ENCODE results near the gene ZNF831.

ZNF831 gene

GRCh38 chr20:59154317-59155013 is 9.2 kb upstream of the ZNF831 start:
- H3K4me3 ChIP-seq (ENCODE audit: low read depth, low read length), result no peak overlapping the region

GRCh38 chr20:59157064-59157463 is 6.6 kb upstream of the ZNF831 start:
- H3K4me3 ChIP-seq (ENCODE audit: low read depth, low read length), result no peak overlapping the region

GRCh38 chr20:59157531-59157930 is 6.1 kb upstream of the ZNF831 start:
- no peak overlapping the region for H3K4me3 ChIP-seq (ENCODE audit: low read depth, low read length)

- no peak overlapping the region for H3K4me3 ChIP-seq (ENCODE audit: low read depth, low read length)
These were observed 5.6 kb upstream of the ZNF831 start for GRCh38 chr20:59157961-59158541.

GRCh38 chr20:59158673-59159072 is 4.9 kb upstream of the ZNF831 start:
- no peak overlapping the region for H3K4me3 ChIP-seq (ENCODE audit: low read depth, low read length)

DNA sequence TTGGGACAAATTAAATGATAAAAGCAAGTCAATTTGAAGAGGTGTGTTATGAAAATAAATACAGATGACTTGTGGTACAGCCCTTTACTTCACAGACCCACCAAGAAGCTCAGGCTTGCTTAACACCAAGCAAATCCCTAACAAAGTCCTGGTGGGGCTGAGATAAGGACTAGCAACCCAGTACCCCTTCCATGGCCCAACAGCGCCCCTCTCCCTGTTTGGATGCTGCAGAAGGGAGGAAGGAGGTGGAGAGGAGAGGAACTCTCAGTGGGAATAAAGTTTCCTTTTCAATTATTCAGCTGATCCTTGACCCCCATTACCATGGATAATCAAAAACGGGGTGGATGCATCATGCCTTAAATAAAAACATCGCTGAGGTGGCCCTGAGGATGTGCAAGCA is 4.5 kb upstream of the ZNF831 start:
- no peak overlapping the region for H3K4me3 ChIP-seq (ENCODE audit: low read depth, low read length)

- no peak overlapping the region for H3K4me3 ChIP-seq (ENCODE audit: low read depth, low read length)
These were observed 3.9 kb upstream of the ZNF831 start for GRCh38 chr20:59159493-59160376.

DNA sequence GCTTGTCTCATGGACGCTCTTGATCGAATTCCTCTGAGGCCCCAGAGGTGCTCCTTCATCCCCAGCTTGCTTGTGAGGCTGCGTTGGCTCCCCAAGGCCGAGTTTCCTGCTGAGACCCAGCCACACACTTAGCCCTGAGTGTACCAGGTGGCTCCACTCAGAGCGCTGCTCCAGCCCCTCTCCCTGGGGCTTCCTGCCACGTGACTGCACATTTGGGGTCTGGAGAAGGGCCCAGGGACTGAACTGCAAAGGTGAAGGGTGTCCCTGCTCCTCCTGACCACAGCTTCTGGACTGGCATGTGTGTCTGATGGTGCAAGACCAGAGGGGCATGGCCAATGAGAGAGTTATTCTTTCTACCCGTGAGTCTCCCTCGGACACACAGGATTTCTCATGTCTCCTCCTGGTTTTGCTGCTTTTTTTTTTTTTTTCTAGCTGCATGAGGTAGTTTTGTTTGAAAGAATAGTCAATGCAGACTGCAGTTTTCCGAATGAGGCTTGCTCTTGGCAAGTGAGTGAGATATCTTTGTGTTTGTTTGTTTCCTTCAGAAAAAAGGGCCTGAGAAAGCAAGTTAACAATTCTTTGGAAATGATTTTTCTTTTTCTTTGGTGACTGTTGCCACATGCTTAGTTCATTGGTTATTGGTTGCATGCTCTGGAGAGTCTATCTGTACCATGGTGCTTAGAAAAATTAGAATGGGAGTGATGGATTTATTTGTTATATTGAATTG is 3.1 kb upstream of the ZNF831 start:
- H3K4me3 ChIP-seq (ENCODE audit: low read depth, low read length), result no peak overlapping the region

- H3K4me3 ChIP-seq (ENCODE audit: low read depth, low read length), result no peak overlapping the region
These were observed 1.9 kb upstream of the ZNF831 start for GRCh38 chr20:59161721-59162120.

DNA sequence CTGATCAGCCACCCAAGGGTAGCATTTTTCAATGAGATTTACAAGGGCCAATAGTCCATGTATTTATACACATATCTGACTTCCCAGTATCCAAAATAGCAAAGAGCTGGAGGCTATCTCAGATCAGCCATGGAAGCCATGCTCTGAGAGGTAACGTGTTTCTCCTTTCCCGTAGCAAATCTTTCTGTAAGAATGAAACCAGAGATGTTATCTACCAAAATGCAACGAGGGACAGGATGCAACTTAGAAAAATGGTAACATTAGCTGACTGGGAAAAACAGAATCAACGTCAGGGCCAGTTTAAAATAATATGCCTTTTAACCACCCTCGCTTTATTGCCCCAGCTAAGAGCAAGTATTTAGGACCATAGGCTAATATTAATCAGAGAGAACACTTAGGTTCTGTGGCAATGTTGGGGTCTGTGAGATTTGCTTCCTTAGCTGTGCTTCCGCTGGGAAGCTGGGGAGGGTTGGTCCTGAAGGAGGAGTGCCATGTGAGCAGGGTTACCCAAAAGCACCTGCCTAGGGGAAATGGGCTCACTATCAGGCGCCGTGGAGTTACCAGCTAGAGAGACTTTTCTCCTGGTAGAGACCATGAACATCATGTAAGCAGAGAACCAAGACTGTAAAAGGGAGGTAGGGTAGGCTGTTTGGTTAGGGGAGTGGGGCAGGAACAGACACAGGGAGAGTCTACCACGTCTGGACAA is 1.2 kb downstream of the ZNF831 start:
- H3K4me3 ChIP-seq (ENCODE audit: low read depth, low read length), result no peak overlapping the region

- no peak overlapping the region for H3K4me3 ChIP-seq (ENCODE audit: low read depth, low read length)
These were observed 1.8 kb downstream of the ZNF831 start for GRCh38 chr20:59165396-59165795.

DNA sequence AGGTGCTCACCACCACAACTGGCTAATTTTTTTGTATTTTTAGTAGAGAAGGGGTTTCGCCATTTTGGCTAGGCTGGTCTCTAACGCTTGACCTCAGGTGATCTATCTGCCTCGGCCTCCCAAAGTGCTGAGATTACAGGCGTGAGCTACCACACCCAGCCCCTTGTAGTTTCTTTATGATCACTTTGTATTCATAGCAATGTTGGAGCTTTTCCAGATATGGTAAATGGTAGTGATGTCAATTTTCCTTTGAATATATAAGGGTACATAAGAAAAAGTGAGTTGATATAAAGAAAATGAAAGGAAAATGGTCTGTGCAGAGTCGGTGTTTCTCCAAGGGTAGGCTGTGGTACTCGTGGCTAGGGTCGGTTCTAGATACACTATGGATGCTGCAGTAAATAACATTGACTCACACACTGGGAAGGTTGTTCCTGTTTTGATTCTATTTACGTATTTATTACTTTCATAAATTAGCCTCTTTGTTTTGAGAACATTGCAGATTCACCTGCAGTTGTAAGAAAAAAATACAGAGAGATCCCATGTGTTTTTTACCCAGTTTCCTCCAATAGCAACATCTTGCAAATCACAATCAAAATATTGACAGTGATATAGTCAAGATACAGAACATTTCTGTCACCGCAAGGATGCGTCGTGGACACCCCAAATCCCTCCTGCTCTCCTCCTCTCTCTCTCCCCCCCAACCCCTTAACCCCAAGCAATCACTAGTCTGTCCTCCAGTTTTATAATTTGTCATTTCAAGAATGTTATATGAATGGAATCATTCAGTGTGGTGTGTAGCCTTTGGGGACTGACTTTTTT is 2.5 kb downstream of the ZNF831 start:
- H3K4me3 ChIP-seq (ENCODE audit: low read depth, low read length), result no peak overlapping the region

DNA sequence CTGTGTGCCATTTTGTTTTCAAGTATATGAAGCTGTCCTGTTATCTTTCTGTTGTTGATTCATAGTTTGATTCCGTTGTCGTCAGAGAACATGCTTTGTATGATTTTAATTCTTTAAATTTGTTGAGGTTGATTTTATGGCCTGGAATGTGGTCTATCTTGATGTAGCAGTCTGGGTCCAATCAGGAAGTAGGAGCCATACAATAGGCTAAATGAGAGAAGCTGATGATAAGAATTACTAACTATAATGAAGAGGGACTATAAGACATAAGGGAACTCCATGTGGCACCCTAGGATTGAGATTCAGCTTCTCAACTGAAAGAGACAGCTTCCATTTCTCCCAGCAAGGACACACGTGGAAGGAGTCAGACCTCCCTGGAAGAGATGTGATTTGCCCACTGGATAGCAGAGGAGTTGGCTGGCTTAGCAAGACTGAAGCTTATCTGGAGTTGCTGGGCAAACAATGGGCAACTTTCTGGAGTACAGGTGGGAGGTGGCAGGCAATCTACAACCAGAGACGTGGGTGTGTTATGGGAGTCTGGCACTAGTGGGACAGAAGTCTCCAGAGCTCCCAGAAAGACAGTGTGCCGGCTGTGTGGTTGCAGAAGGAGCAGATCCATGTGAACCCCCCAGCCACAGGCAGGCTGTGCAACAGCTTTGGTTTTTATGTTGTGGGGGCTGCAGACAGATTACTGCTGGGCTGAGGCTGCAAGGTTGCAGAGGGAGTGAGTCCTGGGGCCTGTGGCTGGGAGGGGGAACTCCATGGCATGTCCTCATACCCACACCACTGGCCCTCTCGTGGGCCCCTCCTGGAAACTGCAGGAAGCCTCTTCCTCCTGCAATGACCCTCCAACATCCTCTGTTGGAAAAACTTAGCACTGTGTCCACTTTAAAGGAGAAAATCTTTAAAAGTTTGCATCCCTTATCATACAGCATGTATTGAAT is 7.1 kb downstream of the ZNF831 start:
- H3K4me3 ChIP-seq (ENCODE audit: low read depth, low read length), result no peak overlapping the region

DNA sequence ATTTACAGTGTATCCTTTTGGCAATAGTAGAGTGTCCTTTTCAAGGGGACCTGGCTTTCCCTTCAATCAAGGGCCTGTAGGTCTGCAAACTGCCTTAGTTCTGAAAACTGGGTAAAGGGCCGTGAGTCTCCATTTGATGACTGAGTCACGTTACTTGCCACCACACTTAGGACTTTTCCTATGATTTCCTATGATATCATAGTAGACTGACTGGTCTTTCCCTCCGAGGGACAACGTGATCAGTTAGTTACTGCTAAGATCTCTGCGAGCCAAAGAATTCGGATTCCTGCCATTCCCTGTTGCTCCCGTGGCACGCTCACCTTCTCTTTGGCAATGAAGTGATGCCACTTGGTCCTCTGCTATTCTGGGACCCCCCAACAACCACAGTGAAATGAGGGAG is 8.4 kb downstream of the ZNF831 start:
- H3K4me3 ChIP-seq (ENCODE audit: low read depth, low read length), result no peak overlapping the region

GRCh38 chr20:59173938-59174491 is 10.4 kb downstream of the ZNF831 start:
- H3K4me3 ChIP-seq (ENCODE audit: low read depth, low read length), result no peak overlapping the region

DNA sequence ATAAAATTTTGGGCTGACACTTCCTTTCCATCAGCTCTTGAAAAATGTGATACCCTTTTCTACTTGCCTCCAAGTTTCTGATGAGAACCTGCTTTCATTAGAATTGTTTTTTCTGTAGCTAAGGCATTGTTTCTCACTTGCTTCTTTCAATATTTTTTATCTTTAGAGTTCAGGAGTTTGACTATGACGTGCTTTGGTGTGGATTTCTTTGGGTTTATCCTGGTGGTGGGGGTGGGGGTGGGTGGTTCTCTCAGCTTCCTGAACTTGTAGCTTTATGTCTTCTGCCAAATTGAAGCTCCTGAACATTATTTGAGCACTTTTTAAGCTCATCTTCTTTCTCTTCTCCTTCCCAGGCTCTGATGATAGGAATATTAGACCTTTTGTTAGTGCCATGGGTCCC is 11.4 kb downstream of the ZNF831 start:
- no peak overlapping the region for H3K4me3 ChIP-seq (ENCODE audit: low read depth, low read length)

- no peak overlapping the region for H3K4me3 ChIP-seq (ENCODE audit: low read depth, low read length)
These were observed 12.2 kb downstream of the ZNF831 start for GRCh38 chr20:59175861-59176260.

DNA sequence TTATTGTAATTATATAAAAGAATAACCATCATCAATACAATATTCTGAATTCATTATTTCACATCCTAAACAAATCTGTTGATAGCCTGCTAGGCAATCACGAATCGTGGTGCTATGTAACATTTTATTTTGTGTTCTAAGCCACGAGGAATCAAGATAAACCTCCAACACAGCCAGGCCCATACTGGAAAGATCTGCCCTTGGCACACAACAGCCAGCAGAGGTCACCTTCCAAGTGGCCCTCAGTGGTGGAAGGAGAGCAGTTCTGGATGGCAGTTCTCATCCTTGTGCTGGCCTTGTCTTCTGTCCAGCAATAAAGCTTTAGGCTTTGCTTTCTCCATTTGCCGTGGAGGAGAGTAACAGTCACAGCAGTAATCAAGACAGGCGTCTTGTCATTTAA is 13.2 kb downstream of the ZNF831 start:
- no peak overlapping the region for H3K4me3 ChIP-seq (ENCODE audit: low read depth, low read length)
